ENCODE data around the gene ITGAX.

GRCh38 chr16:31395647-31396046, 40.7 kb downstream of the ITGAX start:
- TF ChIP-seq POLR2AphosphoS5 (IDR thresholded peaks at IDR 0.05; ENCODE audit: low read depth, low read length), result no peak
- no peak for TF ChIP-seq SIN3A (IDR thresholded peaks at IDR 0.05; ENCODE audit: low read depth)
